A673 (cell line): ENCODE measurements around the gene CCDC149. TPM values are rescaled to one million over a fixed set of nuclear protein-coding genes. Genes with fewer than 3 reads are reported as not detected.

ENCODE experiments used
- BruUV-seq: library from RNA; stranded (reverse); fragments of 400-500 nt; replicated peaks from 2 replicates; lab custom pipeline; 2021; lab: Mats Ljungman, UMichigan
- CTCF ChIA-PET: fragments of 300-600 bp; sonication (Branson Sonifier 250); formaldehyde crosslinking; loops from one replicate; lab custom pipeline; 2022; ENCODE audit warnings: antibody characterized with exemption; lab: Charles Lee
- POLR2A ChIA-PET: fragments of 300-600 bp; sonication (Branson Sonifier 250); formaldehyde crosslinking; loops from one replicate; lab custom pipeline; 2022; ENCODE audit warnings: antibody characterized with exemption; ENCODE audit not compliant: low non-redundant PET; lab: Charles Lee
- DNase-seq: peaks from one replicate; pipeline ENCODE4 v3.0.0-alpha.2; 2015; ENCODE audit warnings: low spot score
- H3K27ac ChIP-seq: fragments of 200-600 bp; sonication (generic); 2 replicates; pipeline ENCODE4 v1.5.1; 2016; ENCODE audit warnings: mixed run types, low read depth, mild to moderate bottlenecking, mixed read lengths, antibody characterized with exemption, low read length; ENCODE audit not compliant: poor library complexity, severe bottlenecking
- H3K27me3 ChIP-seq: fragments of 200-600 bp; sonication (generic); replicated peaks from 2 replicates; pipeline ENCODE4 v1.6.1; 2017; ENCODE audit warnings: mixed run types, low read depth, mild to moderate bottlenecking, mixed read lengths, antibody characterized with exemption, low read length; ENCODE audit not compliant: insufficient read depth, poor library complexity
- H3K36me3 ChIP-seq: fragments of 200-600 bp; sonication (generic); 2 replicates; pipeline ENCODE4 v1.6.1; 2016; ENCODE audit warnings: mixed run types, mild to moderate bottlenecking, mixed read lengths, antibody characterized with exemption, low read length; ENCODE audit not compliant: insufficient read depth, poor library complexity, severe bottlenecking
- H3K4me1 ChIP-seq: fragments of 200-600 bp; sonication (generic); 2 replicates; pipeline ENCODE4 v1.6.1; 2017; ENCODE audit warnings: mixed run types, mild to moderate bottlenecking, mixed read lengths, antibody characterized with exemption, low read length; ENCODE audit not compliant: insufficient read depth, poor library complexity, severe bottlenecking
- H3K4me3 ChIP-seq: fragments of 200-600 bp; sonication (generic); 2 replicates; pipeline ENCODE4 v1.5.1; 2016; ENCODE audit warnings: low read depth, mixed run types, mild to moderate bottlenecking, mixed read lengths, low read length; ENCODE audit not compliant: poor library complexity, severe bottlenecking
- H3K9me3 ChIP-seq: fragments of 200-600 bp; sonication (generic); 2 replicates; pipeline ENCODE4 v1.6.1; 2016; ENCODE audit warnings: mixed run types, low read depth, mild to moderate bottlenecking, mixed read lengths, antibody characterized with exemption, low read length; ENCODE audit not compliant: poor library complexity, severe bottlenecking
- EZH2 ChIP-seq: fragments of 200-600 bp; sonication (generic); IDR thresholded peaks from 2 replicates; pipeline ENCODE4 v1.6.1; 2017; ENCODE audit warnings: borderline replicate concordance, low read depth, mild to moderate bottlenecking, mixed read lengths, antibody characterized with exemption, low read length; ENCODE audit not compliant: poor library complexity, severe bottlenecking
- intact Hi-C: fragments of 100-400 bp; cut with micrococcal nuclease; formaldehyde crosslinking; loops from one replicate; pipeline ENCODE4 v1.10.0; 2022; ENCODE audit not compliant: unreplicated experiment
- total RNA-seq: library from RNA; stranded (reverse); gene quantifications from 2 replicates; pipeline ENCODE4 v1.2.3, GENCODE V29; 2021
- TF ChIP-seq, protein P1 (sequence below): fragments of 300-800, 200-600 bp; sonication (generic); conservative IDR thresholded peaks from 2 replicates; pipeline ENCODE4 v1.5.1; 2017; ENCODE audit warnings: low read depth, mild to moderate bottlenecking, antibody characterized with exemption, low read length, moderate library complexity, mixed read lengths

Gene CCDC149
- total RNA-seq, 1 experiment from 2014 or later = 2.8 TPM

DNA sequence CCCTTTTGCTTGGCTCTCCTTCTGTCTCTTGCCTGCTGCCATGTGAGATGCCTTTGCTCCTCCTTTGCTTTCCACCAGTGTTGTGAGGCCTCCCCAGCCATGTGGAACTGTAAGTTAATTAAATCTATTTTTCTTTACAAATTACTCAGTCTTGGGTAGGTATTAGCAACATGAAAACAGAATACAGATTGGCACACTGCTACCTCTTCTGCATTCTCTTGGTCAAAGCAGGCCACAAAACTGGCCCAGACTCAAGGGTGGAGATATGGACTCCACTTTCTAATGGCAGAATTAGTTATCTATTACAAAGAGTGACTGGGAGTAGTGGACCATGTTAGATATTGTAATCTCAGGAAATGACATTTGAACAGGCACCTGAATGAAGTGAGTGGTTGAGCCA lies 21.5 kb upstream of the CCDC149 start:
- Histone ChIP-seq H3K36me3 (no peaks in the 10 kb centered on the region), H3K27me3 (no peaks in the 10 kb centered on the region), H3K4me3 (no peak overlapping the region), H3K9me3 (peaks cover 6% of the 10 kb centered on the region), H3K4me1 (no peaks in the 10 kb centered on the region), H3K27ac (no peak overlapping the region)
- TF ChIP-seq, protein P1, sequence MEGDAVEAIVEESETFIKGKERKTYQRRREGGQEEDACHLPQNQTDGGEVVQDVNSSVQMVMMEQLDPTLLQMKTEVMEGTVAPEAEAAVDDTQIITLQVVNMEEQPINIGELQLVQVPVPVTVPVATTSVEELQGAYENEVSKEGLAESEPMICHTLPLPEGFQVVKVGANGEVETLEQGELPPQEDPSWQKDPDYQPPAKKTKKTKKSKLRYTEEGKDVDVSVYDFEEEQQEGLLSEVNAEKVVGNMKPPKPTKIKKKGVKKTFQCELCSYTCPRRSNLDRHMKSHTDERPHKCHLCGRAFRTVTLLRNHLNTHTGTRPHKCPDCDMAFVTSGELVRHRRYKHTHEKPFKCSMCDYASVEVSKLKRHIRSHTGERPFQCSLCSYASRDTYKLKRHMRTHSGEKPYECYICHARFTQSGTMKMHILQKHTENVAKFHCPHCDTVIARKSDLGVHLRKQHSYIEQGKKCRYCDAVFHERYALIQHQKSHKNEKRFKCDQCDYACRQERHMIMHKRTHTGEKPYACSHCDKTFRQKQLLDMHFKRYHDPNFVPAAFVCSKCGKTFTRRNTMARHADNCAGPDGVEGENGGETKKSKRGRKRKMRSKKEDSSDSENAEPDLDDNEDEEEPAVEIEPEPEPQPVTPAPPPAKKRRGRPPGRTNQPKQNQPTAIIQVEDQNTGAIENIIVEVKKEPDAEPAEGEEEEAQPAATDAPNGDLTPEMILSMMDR = no peak
- no peak for TF ChIP-seq EZH2
- DNase-seq = no peak
- CTCF ChIA-PET = no interaction called here
- POLR2A ChIA-PET = no interaction called here
- intact Hi-C loops = no loop called here
- BruUV-seq = no TSS peak

DNA sequence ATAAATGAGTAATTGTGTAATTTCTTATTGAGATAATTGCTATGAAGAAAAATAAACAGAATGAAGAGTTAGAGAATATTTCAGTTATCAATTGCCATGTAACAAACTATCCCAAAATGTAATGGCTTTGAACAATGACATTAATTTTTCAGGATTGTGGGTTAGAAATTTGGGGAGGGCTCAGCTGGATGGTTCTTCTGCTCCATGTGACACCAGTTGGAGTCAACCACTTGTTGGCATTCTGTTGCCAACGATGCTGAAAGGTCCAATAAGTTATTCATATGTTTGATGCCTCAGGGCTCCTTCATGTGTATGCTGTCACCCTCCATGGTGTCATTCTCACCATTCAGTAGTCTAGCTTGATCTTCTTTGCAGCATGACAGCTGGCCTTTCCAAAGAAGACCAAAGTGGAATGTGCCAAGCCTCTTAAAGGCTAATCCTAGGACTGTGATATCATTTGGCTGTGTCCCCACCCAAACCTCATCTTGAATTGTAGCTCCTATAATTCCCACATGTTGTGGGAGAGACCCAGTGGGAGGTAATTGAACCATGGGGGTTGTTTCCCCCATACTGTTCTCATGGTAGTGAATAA lies 20.9 kb upstream of the CCDC149 start:
- peaks cover 5% of the 10 kb centered on the region for H3K27me3 ChIP-seq
- BruUV-seq = no TSS peak
- TF ChIP-seq EZH2 = no peak
- TF ChIP-seq, protein P1 = no peak
- peaks cover 6% of the 10 kb centered on the region for H3K9me3 ChIP-seq
- H3K36me3 ChIP-seq = no peaks in the 10 kb centered on the region
- no peak for DNase-seq
- ChIA-PET CTCF (no interaction called here), POLR2A (no interaction called here)
- no peaks in the 10 kb centered on the region for H3K4me1 ChIP-seq
- intact Hi-C loops = no loop called here
- no peak overlapping the region for H3K27ac ChIP-seq
- no peak overlapping the region for H3K4me3 ChIP-seq

DNA sequence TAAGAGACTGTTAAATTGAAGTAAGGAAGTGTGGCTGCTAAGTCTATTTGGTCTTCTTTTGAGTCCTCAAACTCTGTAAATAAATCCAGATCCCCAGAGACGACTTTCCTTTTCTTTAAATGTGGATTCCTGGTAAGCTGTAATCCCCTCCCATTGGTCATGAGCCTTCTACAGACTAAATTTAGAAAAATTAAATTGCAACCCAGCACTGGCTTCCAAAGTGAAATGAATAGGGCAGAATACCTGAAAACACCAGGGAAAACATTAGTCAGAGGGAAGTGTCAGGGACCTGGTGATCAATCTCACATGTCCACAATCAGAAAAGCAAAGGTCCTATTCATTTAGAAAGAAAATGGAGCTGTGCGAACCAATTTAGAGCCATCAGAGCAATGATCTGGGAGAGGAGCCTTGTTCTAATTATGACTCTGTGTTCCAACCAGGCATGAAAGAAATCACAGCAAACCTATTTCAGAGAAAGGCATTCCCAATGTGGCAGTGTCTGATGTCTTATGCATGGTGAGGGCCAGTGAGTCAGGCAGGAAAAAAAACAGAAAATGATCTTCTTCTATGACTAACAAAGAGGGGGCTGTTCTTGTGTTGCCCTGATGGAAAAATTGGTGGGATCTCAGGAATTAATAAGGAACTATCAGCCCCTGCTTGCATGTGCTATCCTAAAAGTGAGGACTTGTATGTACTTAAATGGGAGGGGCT lies 19.8 kb upstream of the CCDC149 start:
- peaks cover 6% of the 10 kb centered on the region for H3K9me3 ChIP-seq
- intact Hi-C loops = no loop called here
- H3K4me1 ChIP-seq = no peaks in the 10 kb centered on the region
- no TSS peak for BruUV-seq
- H3K36me3 ChIP-seq = no peaks in the 10 kb centered on the region
- TF ChIP-seq EZH2 = no peak
- TF ChIP-seq, protein P1 = no peak
- POLR2A ChIA-PET = no interaction called here
- H3K4me3 ChIP-seq = no peak overlapping the region
- H3K27me3 ChIP-seq = peaks cover 5% of the 10 kb centered on the region
- DNase-seq = no peak
- CTCF ChIA-PET = no interaction called here
- no peak overlapping the region for H3K27ac ChIP-seq
